CD4-positive, alpha-beta memory T cell (primary cell): ENCODE measurements around the gene COBL. TPM values are rescaled to one million over a fixed set of nuclear protein-coding genes. Genes with fewer than 3 reads are reported as not detected.

Source experiments
- CTCF ChIA-PET: fragments of 350-600 bp; sonication (Branson Sonifier 250); formaldehyde crosslinking; loops from one replicate; lab custom pipeline; 2021; ENCODE audit warnings: inconsistent platforms; ENCODE audit not compliant: partially characterized antibody; lab: Charles Lee
- POLR2A ChIA-PET: fragments of 350-600 bp; sonication (Branson Sonifier 250); formaldehyde crosslinking; loops from one replicate; lab custom pipeline; 2021; ENCODE audit not compliant: partially characterized antibody; lab: Charles Lee
- DNase-seq, 5 donors: peaks; one replicate each; pipeline versions ENCODE4 v3.0.0 to v3.0.0-alpha.2; 2020 to 2022; ENCODE audit warnings: mixed read lengths in 1 of 5
- H3K27ac ChIP-seq: one replicate; pipeline ENCODE4 v1.7.0; 2013; ENCODE audit warnings: low read depth, low read length
- H3K27me3 ChIP-seq: 2 replicates; pipeline ENCODE4 v1.7.0; 2013; ENCODE audit warnings: mild to moderate bottlenecking, low read length, moderate library complexity; ENCODE audit not compliant: insufficient read depth
- H3K36me3 ChIP-seq: 2 replicates; pipeline ENCODE4 v1.7.0; 2013; ENCODE audit warnings: mild to moderate bottlenecking, low read length, moderate library complexity; ENCODE audit not compliant: insufficient read depth
- H3K4me1 ChIP-seq: 2 replicates; pipeline ENCODE4 v1.7.0; 2013; ENCODE audit warnings: mild to moderate bottlenecking, low read length, moderate library complexity; ENCODE audit not compliant: insufficient read depth
- H3K4me3 ChIP-seq, 2 donors: one replicate each; pipeline ENCODE4 v1.7.0; 2013; ENCODE audit warnings: low read length in 2 of 2, mild to moderate bottlenecking in 1 of 2
- H3K9me3 ChIP-seq, 2 donors: one replicate each; pipeline ENCODE4 v1.7.0; 2013; ENCODE audit warnings: low read length in 2 of 2, control low read depth in 1 of 2; ENCODE audit not compliant: control insufficient read depth in 1 of 2
- H3K27ac Mint-ChIP-seq, 7 donors: one replicate each; pipeline ENCODE4 v1.8.0; 2020 to 2021; ENCODE audit warnings: mixed read lengths in 7 of 7, mild to moderate bottlenecking in 6 of 7, inconsistent platforms in 3 of 7, moderate library complexity in 3 of 7
- H3K27me3 Mint-ChIP-seq, 2 donors: one replicate each; pipeline ENCODE4 v1.8.0; 2020 to 2021; ENCODE audit warnings: mixed read lengths in 2 of 2
- H3K36me3 Mint-ChIP-seq, 2 donors: one replicate each; pipeline ENCODE4 v1.8.0; 2020 to 2021; ENCODE audit warnings: mixed read lengths in 2 of 2, inconsistent platforms in 1 of 2, mild to moderate bottlenecking in 1 of 2
- H3K4me1 Mint-ChIP-seq, 4 donors: one replicate each; pipeline ENCODE4 v1.8.0; 2020 to 2021; ENCODE audit warnings: mixed read lengths in 4 of 4, mild to moderate bottlenecking in 1 of 4
- H3K4me3 Mint-ChIP-seq, 8 donors: one replicate each; pipeline ENCODE4 v1.8.0; 2020 to 2021; ENCODE audit warnings: mixed read lengths in 8 of 8, mild to moderate bottlenecking in 7 of 8, moderate library complexity in 6 of 8, inconsistent platforms in 3 of 8
- H3K9me3 Mint-ChIP-seq, 8 donors: one replicate each; pipeline ENCODE4 v1.8.0; 2020 to 2021; ENCODE audit warnings: mixed read lengths in 8 of 8, mild to moderate bottlenecking in 5 of 8, inconsistent platforms in 3 of 8, moderate library complexity in 1 of 8
- intact Hi-C: fragments of 100-400 bp; cut with micrococcal nuclease; formaldehyde crosslinking; loops from one replicate; pipeline ENCODE4 v1.15.1; 2023
- polyA plus RNA-seq, 2 donors: library from polyadenylated mRNA; unstranded; fragments of 300-500 nt; fragmentation: Illumina TruSeq; gene quantifications; one replicate each; pipeline ENCODE4 v1.2.3, GENCODE V29; 2021
- total RNA-seq, 2 experiments: library from RNA; stranded (reverse); gene quantifications; one replicate each; pipeline ENCODE4 v1.2.3, GENCODE V29; 2021

The COBL gene
- total and polyA plus RNA-seq, 4 experiments from 2014 or later, result not detected

DNA sequence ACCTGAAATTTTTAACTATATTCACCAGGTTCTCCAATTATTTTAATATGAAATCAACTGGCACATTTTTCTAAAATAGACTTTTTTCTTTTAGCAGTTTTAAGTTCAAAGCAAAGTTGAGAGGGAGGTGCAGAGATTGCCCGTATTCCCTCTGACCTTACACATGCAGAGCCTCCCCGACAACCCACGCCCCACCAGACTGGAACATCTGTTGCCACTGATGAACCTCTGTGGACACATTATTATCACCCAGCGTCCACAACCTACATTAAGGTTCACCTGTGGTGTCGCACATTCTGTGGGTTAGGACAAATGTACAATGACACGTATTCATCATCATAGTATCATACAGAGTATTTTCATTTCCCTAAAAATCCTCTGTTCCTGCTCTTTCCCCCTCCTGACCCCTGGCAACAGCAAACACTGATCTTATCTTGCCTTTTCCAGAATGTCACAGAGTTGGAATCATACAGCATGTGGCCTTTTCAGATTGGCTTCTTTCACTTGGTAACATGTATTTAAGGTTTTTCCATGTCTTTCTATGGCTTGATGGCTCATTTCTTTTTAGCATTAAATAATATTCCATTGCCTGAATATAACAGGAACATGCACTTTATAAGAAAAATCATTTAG lies 37.1 kb downstream of the COBL start:
- Histone ChIP-seq H3K9me3 (no peaks in the 10 kb centered on the region), H3K27me3 (no peaks in the 10 kb centered on the region), H3K27ac (no peak overlapping the region), H3K4me1 (no peaks in the 10 kb centered on the region), H3K36me3 (no peaks in the 10 kb centered on the region), H3K4me3 (no peak overlapping the region)
- intact Hi-C loops, result no loop called here
- H3K36me3 Mint-ChIP-seq, result no peaks in the 10 kb centered on the region
- ChIA-PET CTCF (no interaction called here), POLR2A (no interaction called here)
- peaks cover 2 to 10% of the 10 kb centered on the region in 2 donors for H3K27me3 Mint-ChIP-seq
- H3K27ac Mint-ChIP-seq, result no peak overlapping the region
- no peak overlapping the region for H3K4me3 Mint-ChIP-seq
- no peak for DNase-seq
- H3K9me3 Mint-ChIP-seq, result peaks cover 0 to 19% (median 12%) of the 10 kb centered on the region in 8 donors
- no peaks in the 10 kb centered on the region for H3K4me1 Mint-ChIP-seq

DNA sequence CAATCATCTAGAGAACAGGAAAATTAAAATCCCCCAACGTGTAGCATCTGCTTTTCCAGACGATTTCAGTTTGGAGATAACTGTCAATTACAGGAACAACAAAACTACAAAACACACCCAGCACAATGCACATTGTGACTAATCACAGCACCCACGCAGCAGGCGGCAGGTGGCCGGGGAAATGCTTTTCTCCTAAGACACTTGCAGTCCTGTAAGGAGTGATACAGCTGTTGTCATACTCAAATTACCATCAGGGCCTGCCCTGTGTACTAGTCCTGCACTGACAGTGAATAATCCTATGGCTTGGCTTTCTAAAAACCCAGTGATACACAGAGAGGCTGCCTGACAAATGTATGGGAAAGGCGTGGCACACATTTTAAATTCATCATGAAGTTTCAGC lies 37.8 kb downstream of the COBL start:
- H3K27ac Mint-ChIP-seq, result no peak overlapping the region
- H3K4me1 Mint-ChIP-seq, result no peaks in the 10 kb centered on the region
- no peaks in the 10 kb centered on the region for H3K27me3 ChIP-seq
- peaks cover 2 to 13% of the 10 kb centered on the region in 2 donors for H3K27me3 Mint-ChIP-seq
- H3K9me3 ChIP-seq, result no peaks in the 10 kb centered on the region
- no peak overlapping the region for H3K4me3 Mint-ChIP-seq
- H3K4me3 ChIP-seq, result no peak overlapping the region
- no peak for DNase-seq
- H3K4me1 ChIP-seq, result no peaks in the 10 kb centered on the region
- ChIA-PET POLR2A (no interaction called here), CTCF (no interaction called here)
- intact Hi-C loops, result no loop called here
- no peaks in the 10 kb centered on the region for H3K36me3 ChIP-seq
- no peak overlapping the region for H3K27ac ChIP-seq
- no peaks in the 10 kb centered on the region for H3K36me3 Mint-ChIP-seq
- peaks cover 0 to 18% (median 12%) of the 10 kb centered on the region in 8 donors for H3K9me3 Mint-ChIP-seq

DNA sequence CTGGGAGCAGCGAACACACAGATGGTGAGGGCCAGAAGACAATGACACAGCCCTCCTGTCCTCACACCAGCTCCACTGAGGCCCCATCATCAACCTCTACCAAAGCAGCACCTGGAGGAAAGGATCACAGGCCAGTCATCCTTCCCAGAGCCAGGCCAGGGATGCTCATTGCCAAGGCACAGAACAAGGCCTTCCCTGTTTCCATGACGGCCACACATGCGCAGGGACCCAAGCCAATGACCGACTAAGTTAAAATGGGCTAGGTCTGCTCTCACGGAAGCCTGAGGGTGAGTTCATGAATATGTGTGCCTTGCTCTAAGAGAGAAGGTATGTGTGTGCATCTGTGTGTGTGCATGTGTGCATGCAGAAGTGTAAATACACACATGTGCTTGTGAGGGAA lies 39.6 kb downstream of the COBL start:
- H3K9me3 ChIP-seq, result no peaks in the 10 kb centered on the region
- no peak for DNase-seq
- intact Hi-C loops, result no loop called here
- Mint-ChIP-seq H3K27me3 (peaks cover 4 to 17% of the 10 kb centered on the region in 2 donors), H3K27ac (no peak overlapping the region), H3K4me1 (no peaks in the 10 kb centered on the region), H3K36me3 (no peaks in the 10 kb centered on the region), H3K9me3 (peaks cover 0 to 5% (median 0%) of the 10 kb centered on the region in 8 donors), H3K4me3 (no peak overlapping the region)
- CTCF ChIA-PET, result no interaction called here
- no peak overlapping the region for H3K4me3 ChIP-seq
- no peaks in the 10 kb centered on the region for H3K4me1 ChIP-seq
- POLR2A ChIA-PET, result no interaction called here
- H3K27me3 ChIP-seq, result no peaks in the 10 kb centered on the region
- no peaks in the 10 kb centered on the region for H3K36me3 ChIP-seq
- no peak overlapping the region for H3K27ac ChIP-seq

DNA sequence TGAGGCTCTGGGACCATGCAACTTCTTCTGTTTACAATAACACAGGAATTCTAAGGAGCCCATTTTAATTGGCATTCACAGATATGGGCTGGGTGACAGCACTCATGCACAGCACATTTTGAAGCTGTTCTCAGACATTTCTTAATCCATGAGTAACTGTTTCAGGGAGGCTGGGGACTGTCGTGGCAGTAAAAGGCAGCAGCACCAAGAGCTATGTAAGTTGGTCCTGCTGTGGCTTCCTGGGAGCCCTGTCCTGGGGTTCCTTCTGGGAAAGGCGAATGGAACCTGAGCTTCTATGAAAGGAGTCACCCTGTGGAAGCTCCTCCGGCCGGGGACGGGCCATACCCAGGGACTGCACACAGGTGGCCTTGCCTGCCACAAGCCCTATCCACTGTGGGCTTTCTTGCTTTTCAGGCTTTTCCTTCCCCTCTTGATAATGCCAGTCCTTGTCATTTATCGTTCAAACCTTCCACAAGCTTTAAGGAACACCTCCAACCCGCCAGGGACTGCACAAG lies 40.5 kb downstream of the COBL start:
- no peak for DNase-seq
- Histone ChIP-seq H3K27me3 (no peaks in the 10 kb centered on the region), H3K9me3 (no peaks in the 10 kb centered on the region), H3K27ac (no peak overlapping the region), H3K4me1 (no peaks in the 10 kb centered on the region), H3K36me3 (no peaks in the 10 kb centered on the region), H3K4me3 (no peak overlapping the region)
- H3K27ac Mint-ChIP-seq, result no peak overlapping the region
- peaks cover 4 to 17% of the 10 kb centered on the region in 2 donors for H3K27me3 Mint-ChIP-seq
- peaks cover 0 to 5% (median 0%) of the 10 kb centered on the region in 8 donors for H3K9me3 Mint-ChIP-seq
- intact Hi-C loops, result no loop called here
- CTCF ChIA-PET, result no interaction called here
- H3K4me3 Mint-ChIP-seq, result no peak overlapping the region
- POLR2A ChIA-PET, result no interaction called here
- no peaks in the 10 kb centered on the region for H3K36me3 Mint-ChIP-seq
- no peaks in the 10 kb centered on the region for H3K4me1 Mint-ChIP-seq

DNA sequence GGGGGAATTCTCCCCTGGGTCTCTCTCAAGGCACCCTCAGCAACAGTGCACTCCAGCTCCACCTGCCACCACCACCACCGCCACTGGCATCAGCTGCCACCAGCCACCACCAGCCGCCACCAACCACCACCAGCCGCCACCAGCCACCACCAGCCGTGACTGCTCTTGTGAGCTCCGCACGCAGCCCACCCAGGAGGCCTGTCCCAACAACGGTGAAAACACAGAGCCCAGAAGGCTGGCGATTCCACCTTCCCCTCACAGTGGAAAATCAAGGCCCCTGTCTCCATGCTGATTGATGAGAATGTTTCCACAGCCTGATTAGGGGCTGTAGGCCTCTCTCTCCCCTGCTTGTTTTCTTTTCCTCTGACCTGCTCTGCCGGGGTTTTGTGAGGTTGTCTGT lies 41.1 kb downstream of the COBL start:
- no peak overlapping the region for H3K4me3 ChIP-seq
- H3K4me1 Mint-ChIP-seq, result no peaks in the 10 kb centered on the region
- H3K36me3 ChIP-seq, result no peaks in the 10 kb centered on the region
- no peak overlapping the region for H3K27ac Mint-ChIP-seq
- no peak overlapping the region for H3K4me3 Mint-ChIP-seq
- H3K27me3 Mint-ChIP-seq, result peaks cover 4 to 17% of the 10 kb centered on the region in 2 donors
- no peaks in the 10 kb centered on the region for H3K4me1 ChIP-seq
- H3K36me3 Mint-ChIP-seq, result no peaks in the 10 kb centered on the region
- intact Hi-C loops, result no loop called here
- no peaks in the 10 kb centered on the region for H3K27me3 ChIP-seq
- no peak overlapping the region for H3K27ac ChIP-seq
- H3K9me3 ChIP-seq, result no peaks in the 10 kb centered on the region
- ChIA-PET CTCF (no interaction called here), POLR2A (no interaction called here)
- peaks cover 0 to 5% (median 0%) of the 10 kb centered on the region in 8 donors for H3K9me3 Mint-ChIP-seq
- DNase-seq, result no peak

DNA sequence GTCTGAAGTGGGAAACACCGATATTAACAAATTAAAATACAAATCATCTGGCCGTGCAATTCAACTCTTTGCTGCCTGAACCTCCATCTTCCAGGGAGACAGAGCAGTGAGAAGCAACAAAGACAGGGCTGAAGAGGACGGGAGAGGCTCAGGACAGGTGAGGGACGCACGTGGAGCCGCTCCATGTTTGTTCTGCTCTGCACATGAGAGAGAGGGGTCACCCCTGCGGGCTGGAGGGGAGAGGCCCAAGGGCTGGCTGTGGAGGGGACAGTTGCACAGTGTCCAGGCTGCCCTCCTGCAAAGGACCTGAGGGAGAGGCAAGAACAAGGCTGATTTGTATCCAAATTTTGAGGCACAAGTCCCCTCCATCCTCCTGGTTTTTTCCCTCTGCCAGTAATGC lies 41.7 kb downstream of the COBL start:
- Histone ChIP-seq H3K27ac (no peak overlapping the region), H3K9me3 (no peaks in the 10 kb centered on the region), H3K36me3 (no peaks in the 10 kb centered on the region), H3K4me3 (no peak overlapping the region), H3K4me1 (no peaks in the 10 kb centered on the region), H3K27me3 (no peaks in the 10 kb centered on the region)
- Mint-ChIP-seq H3K4me1 (no peaks in the 10 kb centered on the region), H3K27ac (no peak overlapping the region), H3K36me3 (no peaks in the 10 kb centered on the region), H3K4me3 (no peak overlapping the region), H3K27me3 (peaks cover 4 to 15% of the 10 kb centered on the region in 2 donors), H3K9me3 (peaks cover 0 to 2% (median 0%) of the 10 kb centered on the region in 8 donors)
- no peak for DNase-seq
- ChIA-PET POLR2A (no interaction called here), CTCF (no interaction called here)
- intact Hi-C loops, result no loop called here

DNA sequence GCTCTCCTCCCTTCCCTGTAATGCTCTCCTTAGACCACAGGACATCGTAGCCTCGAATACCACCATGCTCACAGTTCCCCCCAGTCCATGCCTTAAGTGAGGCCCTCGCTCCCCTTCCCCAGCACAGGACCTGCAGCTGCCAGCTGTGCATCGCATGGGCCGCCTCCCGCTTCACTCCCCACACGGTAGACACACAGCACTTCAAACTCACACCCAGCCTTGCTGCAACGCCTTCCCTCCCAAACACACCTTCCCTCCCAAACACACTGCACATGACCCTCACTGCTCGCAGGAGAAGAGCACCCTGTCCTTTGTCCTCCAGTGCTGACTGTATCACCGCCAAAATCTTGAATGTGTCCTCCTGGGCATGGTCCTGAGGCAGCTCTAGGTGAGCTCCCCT lies 42.6 kb downstream of the COBL start:
- H3K27ac Mint-ChIP-seq, result no peak overlapping the region
- H3K4me1 Mint-ChIP-seq, result no peaks in the 10 kb centered on the region
- CTCF ChIA-PET, result no interaction called here
- H3K36me3 ChIP-seq, result no peaks in the 10 kb centered on the region
- H3K27me3 Mint-ChIP-seq, result peaks cover 2 to 14% of the 10 kb centered on the region in 2 donors
- POLR2A ChIA-PET, result no interaction called here
- no peaks in the 10 kb centered on the region for H3K4me1 ChIP-seq
- H3K4me3 ChIP-seq, result no peak overlapping the region
- no peaks in the 10 kb centered on the region for H3K36me3 Mint-ChIP-seq
- no peaks in the 10 kb centered on the region for H3K27me3 ChIP-seq
- no peaks in the 10 kb centered on the region for H3K9me3 Mint-ChIP-seq
- intact Hi-C loops, result no loop called here
- H3K9me3 ChIP-seq, result no peaks in the 10 kb centered on the region
- H3K4me3 Mint-ChIP-seq, result peak overlapping the region in 1 of 8 donors; percentile 14
- H3K27ac ChIP-seq, result no peak overlapping the region
- no peak for DNase-seq
